Activated CD8-positive, alpha-beta memory T cell treated with anti-CD3 and anti-CD28 coated beads for 4 hours (primary cell): Measurements from ENCODE around the gene APLP2.
"Not testable (repeated sequence)": the region's sequence is repeated elsewhere in the genome, so short reads cannot be mapped to it uniquely, and the experiment has no call there.

Experiments used
- DNase-seq, 2 donors: peaks; one replicate each; pipeline ENCODE4 v3.0.0-alpha.2; 2020; ENCODE audit warnings: low read depth in 2 of 2

The APLP2 gene

DNA sequence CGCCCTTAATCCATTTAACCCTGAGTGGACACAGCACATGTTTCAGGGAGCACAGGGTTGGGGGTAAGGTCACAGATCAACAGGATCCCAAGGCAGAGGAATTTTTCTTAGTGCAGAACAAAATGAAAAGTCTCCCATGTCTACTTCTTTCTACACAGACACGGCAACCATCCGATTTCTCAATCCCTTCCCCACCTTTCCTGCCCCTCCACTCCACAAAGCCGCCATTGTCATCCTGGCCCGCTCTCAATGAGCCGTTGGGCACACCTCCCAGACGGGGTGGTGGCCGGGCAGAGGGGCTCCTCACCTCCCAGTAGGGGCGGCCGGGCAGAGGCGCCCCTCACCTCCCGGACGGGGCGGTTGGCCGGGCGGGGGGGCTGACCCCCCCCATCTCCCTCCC lies 20.8 kb downstream of the APLP2 start:
- DNase-seq = not testable (repeated sequence)

- DNase-seq = not testable (repeated sequence)
Observed at GRCh38 chr11:130091169-130091568, 21.5 kb downstream of the APLP2 start.

- DNase-seq = no peak
Observed at GRCh38 chr11:130092661-130093060, 23.0 kb downstream of the APLP2 start.

- no peak for DNase-seq
Observed at GRCh38 chr11:130094614-130095013, 24.9 kb downstream of the APLP2 start.

DNA sequence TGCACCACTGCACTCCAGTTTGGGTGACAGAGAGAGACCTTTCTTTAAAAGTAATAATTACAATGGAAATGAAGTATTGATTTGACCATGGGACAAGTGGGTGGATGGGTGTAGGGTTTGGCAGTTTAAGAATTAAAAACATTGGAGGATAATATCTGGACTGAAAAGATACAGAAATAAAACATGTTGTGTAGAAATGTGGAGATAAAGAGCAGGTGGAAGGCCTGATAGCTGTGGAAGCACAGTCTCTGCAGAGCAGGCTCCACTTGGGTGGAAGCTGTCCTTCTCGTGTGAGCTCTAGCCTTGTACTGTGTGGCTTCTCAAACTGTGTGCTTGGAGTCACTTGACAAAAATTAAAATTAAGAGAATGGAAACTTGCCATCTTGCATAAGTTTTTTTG lies 25.6 kb downstream of the APLP2 start:
- DNase-seq = no peak

DNA sequence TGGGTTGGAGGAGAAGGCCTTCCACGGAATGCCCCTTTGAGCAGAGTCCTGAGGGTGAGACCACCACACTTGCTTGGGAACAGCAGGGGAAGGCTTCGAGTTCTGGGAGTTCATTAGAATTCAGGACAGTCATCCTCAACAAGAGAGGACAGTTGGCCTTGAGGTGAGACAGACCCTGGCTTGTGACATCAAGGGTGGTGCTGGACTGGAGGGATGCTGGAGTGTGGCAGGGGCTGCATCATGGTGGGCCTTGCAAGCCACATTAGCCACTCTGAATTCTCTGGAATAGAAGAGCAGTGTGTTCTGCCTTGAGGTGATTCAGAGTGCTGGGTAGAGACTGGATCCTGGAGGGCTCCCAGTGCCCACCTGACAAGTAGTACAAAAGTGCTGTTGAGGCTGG lies 26.3 kb downstream of the APLP2 start:
- DNase-seq = no peak

DNA sequence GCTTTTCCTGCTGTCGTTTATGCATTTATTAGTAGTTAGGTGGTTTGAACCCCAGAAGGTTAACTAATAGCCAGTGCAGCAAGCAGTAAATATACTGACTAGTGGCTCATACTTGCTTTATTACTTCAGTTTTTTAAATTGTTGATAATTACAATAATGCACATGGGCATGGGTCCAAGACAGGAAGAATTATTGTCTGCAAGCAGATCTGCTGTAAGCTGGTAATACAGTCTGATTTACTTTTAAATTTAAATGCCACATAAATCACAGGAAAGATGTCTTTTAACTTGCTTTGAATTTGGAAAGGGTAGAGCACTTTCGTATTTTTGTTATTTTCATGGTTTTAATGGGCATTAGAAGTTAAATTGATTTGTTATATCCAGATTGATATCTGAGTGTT lies 27.1 kb downstream of the APLP2 start:
- DNase-seq = no peak

- no peak for DNase-seq
Observed at GRCh38 chr11:130097285-130097684, 27.6 kb downstream of the APLP2 start.

DNA sequence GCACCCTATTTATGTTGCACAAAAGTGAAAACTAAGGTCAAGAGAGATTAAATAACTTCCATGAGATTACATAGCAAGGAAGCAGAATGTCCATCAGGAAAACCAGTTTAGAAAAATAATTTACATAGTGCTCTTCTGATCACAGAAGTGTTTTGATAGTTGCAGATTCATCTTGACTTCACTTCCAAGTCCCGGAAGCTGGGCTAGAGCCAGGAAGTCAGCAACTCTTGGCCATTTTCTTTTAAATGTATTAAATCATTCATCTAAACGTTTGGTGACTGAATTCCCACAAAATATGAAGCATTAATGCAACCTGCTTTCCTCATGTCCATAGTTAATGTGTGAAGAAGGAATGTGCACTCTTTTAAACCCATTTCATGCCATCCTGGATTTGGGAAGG lies 29.7 kb downstream of the APLP2 start:
- DNase-seq = no peak

DNA sequence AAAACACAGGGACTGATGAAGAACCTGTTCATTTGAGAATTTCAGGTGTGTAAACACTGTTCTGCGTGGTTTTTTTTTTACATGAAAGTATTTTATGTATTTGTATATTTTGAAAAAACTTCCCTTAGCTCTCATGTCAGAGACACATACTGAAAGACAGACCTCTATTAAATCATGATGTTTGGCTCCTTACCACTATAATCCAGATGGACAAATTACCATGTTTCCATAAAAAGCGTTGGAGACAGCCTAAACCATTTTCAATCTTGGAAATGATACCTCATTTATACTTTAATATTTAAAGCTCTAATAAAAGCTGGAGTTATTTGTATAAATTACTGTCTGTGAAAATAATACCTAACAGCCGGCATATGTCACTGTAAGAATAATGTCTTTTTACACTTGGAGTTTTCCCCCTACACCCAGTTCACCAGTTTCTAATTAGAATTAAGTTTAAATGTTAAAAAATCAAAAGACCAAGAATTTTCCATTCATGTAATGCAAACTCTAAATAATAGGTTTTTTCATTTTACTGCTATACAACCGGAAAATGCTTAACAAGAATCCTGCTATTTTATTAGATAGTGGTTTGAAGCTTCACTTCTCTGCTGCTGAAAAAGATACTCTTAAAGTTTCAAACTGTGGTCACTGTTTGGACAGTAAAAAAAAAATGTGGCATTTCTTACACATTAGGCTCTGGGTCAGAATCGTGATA lies 30.8 kb downstream of the APLP2 start:
- no peak for DNase-seq

DNA sequence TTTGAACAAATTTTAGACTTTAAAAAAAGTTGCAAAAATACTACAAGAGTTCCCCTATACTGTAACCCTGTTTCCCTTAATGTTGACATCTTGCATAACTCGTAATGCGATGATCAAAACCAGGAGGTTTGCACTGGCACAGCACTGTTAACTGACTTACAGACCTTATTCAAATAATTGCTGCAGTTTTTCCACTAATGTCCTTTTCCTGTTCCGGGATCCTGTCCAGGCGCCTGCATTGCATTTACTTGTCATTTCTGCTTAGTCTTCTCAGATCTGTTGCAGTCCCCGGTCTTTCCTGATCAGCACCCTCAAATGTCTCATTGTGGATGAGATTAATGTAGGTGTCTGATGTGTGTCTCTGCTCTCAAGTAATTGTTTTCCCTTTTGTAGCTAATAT lies 32.0 kb downstream of the APLP2 start:
- no peak for DNase-seq

DNA sequence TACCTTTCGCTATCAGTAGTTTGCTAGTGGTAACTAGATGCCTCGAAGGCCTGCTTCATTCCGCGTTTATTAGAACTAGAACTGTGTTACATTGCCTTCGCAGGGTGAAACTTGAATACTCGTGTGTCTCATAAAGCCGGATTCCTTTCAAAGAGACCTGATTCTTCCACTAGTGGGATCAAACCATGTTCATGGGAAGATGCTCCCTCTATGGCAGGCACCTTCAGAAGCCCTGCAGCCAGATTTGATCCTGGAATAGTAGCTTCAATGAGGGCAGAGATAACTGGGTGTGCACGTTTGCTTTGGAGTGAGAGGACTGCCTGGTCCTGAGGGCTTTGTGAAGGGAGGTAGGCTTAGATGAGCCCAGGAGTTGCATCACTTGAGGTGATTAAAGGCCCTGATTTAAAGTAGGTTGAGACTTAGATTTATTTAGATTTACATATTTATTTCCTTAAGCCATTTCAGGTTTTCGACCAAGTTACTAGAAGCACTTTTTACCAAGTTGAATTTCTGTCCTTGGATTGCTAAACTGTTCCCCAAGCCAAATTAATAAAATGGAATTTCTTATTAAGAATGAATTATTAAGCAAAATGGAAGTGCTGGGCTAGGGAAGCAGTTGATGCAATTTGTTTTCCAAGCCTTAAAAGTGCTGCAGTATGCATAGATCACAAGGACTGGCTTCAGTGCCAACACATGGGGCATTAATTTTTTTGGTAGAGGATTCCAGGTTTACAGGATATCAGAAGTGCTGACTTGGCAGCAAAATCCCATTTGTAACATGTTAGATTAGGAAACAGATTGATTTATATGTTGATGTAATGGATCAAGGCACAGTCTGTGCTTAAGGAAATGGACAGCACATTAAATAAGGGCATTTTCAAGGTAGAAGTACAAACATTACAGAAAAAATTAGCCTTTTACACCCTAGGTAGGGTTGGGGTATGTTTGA lies 32.9 kb downstream of the APLP2 start:
- no peak for DNase-seq

GRCh38 chr11:130103296-130103814 lies 33.7 kb downstream of the APLP2 start:
- DNase-seq = no peak

- DNase-seq = no peak
Observed at GRCh38 chr11:130106381-130106780, 36.7 kb downstream of the APLP2 start.

DNA sequence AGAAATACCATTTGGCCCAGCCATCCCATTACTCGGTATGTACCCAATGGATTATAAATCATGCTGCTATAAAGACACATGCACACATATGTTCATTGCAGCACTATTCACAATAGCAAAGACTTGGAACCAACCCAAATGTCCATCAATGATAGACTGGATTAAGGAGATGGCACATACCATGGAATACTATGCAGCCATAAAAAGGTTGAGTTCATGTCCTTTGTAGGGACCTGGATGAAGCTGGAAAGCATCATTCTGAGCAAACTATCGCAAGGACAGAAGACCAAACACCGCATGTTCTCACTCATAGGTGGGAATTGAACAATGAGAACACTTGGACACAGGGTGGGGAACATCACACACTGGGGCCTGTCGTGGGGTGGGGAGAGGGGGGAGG lies 39.0 kb downstream of the APLP2 start:
- not testable (repeated sequence) for DNase-seq

DNA sequence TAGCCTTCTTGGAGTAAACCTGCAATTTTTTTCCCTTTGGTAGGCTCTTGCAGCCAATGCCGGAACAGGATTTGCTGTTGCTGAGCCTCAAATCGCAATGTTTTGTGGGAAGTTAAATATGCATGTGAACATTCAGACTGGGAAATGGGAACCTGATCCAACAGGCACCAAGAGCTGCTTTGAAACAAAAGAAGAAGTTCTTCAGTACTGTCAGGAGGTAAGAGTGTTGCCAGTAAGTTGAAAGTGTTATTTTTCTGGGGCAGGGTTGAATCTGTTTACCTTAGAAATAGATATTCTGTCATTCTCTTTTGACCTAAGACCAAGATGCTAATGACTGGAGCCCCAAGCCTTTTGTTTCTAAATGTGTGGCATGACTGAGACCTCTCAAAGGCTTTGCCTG lies 39.7 kb downstream of the APLP2 start:
- no peak for DNase-seq

- DNase-seq = no peak
Observed at GRCh38 chr11:130110339-130111108, 40.8 kb downstream of the APLP2 start.

GRCh38 chr11:130112071-130112830 lies 42.6 kb downstream of the APLP2 start:
- no peak for DNase-seq

- no peak for DNase-seq
Observed at GRCh38 chr11:130114281-130114680, 44.6 kb downstream of the APLP2 start.

GRCh38 chr11:130114726-130115125 lies 45.0 kb downstream of the APLP2 start:
- no peak for DNase-seq

DNA sequence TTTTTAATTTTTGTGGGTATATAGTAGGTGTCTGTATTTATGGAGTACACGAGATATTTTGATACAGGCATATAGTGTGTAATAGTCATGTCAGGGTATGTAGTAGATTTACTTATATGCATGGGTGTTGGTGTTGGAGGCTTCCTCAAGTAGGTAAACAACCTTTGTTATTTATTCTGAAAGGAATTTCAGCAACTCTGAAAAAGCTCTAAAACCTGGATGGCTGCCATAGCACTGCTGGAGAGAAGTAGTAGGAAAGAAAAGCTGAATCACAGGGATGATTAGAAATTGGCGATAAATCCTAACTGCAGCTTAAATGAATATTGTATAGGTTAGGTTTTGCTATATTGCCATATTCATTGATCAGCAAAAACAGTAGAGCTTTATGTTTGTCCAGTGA lies 45.5 kb downstream of the APLP2 start:
- no peak for DNase-seq
